K562 (cell line): Measurements from ENCODE around the gene FBXO46. TPM values are rescaled to one million over a fixed set of nuclear protein-coding genes. Genes with fewer than 3 reads are reported as not detected.

ENCODE experiments used
- BHLHE40 ChIP-seq: IDR thresholded peaks from 2 replicates; pipeline ENCODE4 v1.6.1; 2011; ENCODE audit warnings: low read length, improper control_type of control experiment
- EGR1 ChIP-seq: fragments of 450-650 bp; conservative IDR thresholded peaks from 2 replicates; pipeline ENCODE4 v1.6.1; 2017; ENCODE audit warnings: mild to moderate bottlenecking
- HES1 ChIP-seq: fragments of 450-650 bp; IDR thresholded peaks from 2 replicates; pipeline ENCODE4 v1.6.1; 2016; ENCODE audit warnings: low read depth, mild to moderate bottlenecking, moderate library complexity
- HNRNPK ChIP-seq: fragments of 200-400 bp; formaldehyde crosslinking; IDR thresholded peaks from one replicate; pipeline ENCODE4 v1.6.1; 2018; ENCODE audit warnings: mild to moderate bottlenecking, low read depth, low read length; ENCODE audit not compliant: poor library complexity, severe bottlenecking
- HNRNPLL ChIP-seq: fragments of 200-400 bp; formaldehyde crosslinking; IDR thresholded peaks from 2 replicates; pipeline ENCODE4 v1.6.1; 2017; ENCODE audit warnings: low read length, low read depth, mild to moderate bottlenecking; ENCODE audit not compliant: poor library complexity, severe bottlenecking
- KDM1A ChIP-seq, 2 experiments: fragments of 450-650 bp; IDR thresholded peaks; 2 replicates each; pipeline ENCODE4 v1.6.1; 2016; ENCODE audit warnings: mild to moderate bottlenecking in 2 of 2
- MTA2 ChIP-seq: fragments of 450-650 bp; IDR thresholded peaks from 2 replicates; pipeline ENCODE4 v1.6.1; 2016; ENCODE audit warnings: low read depth
- POLR2AphosphoS2 ChIP-seq: IDR thresholded peaks from 2 replicates; pipeline ENCODE4 v1.6.1; 2012; ENCODE audit warnings: low read length, improper control_type of control experiment
- PREB ChIP-seq: sonication (generic); formaldehyde crosslinking; IDR thresholded peaks from 2 replicates; pipeline ENCODE4 v1.8.1; 2023; ENCODE audit warnings: mild to moderate bottlenecking, missing genetic modification reagents
- TFAM ChIP-seq: fragments of 250-450 bp; sonication (Bioruptor Pico); conservative IDR thresholded peaks from 2 replicates; pipeline ENCODE4 v1.5.0; 2021; ENCODE audit warnings: mild to moderate bottlenecking, moderate library complexity
- WHSC1 ChIP-seq: IDR thresholded peaks from one replicate; pipeline ENCODE4 v1.6.1; 2012; ENCODE audit warnings: low read length, control low read depth, inconsistent platforms
- ZBED1 ChIP-seq: IDR thresholded peaks from 2 replicates; pipeline ENCODE4 v1.6.1; 2014
- ZNF174 ChIP-seq: fragments of 250-450 bp; sonication (Bioruptor Pico); IDR thresholded peaks from 2 replicates; pipeline ENCODE4 v1.4.0; 2020; ENCODE audit warnings: mild to moderate bottlenecking
- polyA plus RNA-seq, 8 experiments: library from polyadenylated mRNA; depleted of rRNA in 4 of 8; stranded (reverse) in 5 of 8; unstranded in 3 of 8; fragments of >200 nt; fragmentation: Nextera tagmentation in 2 of 8; fragmentation: Illumina TruSeq in 1 of 8; extraction: Ambion mirVana in 2 of 8; extraction: Trizol in 1 of 8; gene quantifications; 2 replicates each; pipeline versions ENCODE4 v1.2.1 to v1.2.3, GENCODE V29; 2011 to 2014; ENCODE audit warnings: inconsistent platforms in 1 of 8, missing spikeins in 1 of 8
- total RNA-seq, 7 experiments: library from RNA; depleted of rRNA in 6 of 7; stranded (reverse); fragments of >200 nt in 6 of 7; fragmentation: Illumina TruSeq in 2 of 7; extraction: Trizol in 2 of 7; gene quantifications; 2 replicates each; pipeline versions ENCODE4 v1.2.1 to v1.2.3, GENCODE V29; 2011 to 2021; ENCODE audit warnings: low replicate concordance in 1 of 7

FBXO46 gene
- total and polyA plus RNA-seq, 9 of the 15 experiments (the other 6 are each of a cell fraction or from before 2014, with no cell fraction given), result 1.5 to 36.1 (median 7.3) TPM

DNA sequence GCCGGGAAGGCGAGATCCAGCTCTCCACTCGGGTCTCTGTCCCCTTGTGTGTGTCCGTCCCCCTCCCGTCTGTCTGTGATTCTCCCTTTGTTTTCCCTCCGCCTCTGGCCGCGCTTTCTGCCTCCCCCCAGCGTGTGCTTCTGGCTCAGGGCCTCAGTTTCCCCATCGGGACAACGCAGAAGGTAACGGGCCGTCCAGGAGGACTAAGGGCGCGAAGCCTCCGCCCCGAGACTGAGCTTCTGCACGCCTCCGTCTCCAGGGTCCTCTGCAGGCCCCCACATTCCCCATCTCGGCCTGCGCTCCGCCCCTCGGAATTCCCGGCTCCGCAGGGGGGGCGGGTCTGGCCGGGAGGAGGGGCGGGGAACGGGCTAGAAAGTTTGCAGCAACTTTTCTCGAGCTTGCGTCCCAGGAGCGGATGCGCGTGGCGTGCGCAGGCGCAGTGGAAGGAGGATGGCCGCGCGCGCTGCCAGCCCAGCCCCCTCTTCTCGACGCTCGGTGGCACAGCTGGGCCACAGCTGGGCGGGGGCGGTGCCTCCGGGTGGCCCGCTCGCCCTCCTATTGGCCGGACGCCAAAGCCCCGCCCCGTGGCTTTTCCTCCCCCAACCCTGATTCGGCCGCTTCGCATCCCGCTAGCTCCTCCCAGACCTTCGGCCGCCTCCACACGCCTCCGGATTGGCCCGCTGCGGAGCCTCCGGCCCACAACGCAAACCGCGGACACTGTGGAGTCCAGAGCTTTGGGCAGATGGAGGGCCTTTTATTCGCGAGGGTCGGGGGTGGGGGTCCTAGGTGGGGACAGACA lies 38.5 kb upstream of the FBXO46 start, which contains the start of gene SIX5 (continued):
- TF ChIP-seq HES1 (peak; percentile 23; the same call in 1 of the 2 replicates), HNRNPK (peak; percentile 100), PREB (CRISPR knock-in tag) (no peak), EGR1 (peak; percentile 90), POLR2AphosphoS2 (peak; percentile 92; the same call in 1 of the 2 replicates), BHLHE40 (0 out of 2 replicates have a peak, but pooled peaks have one; percentile 4), HNRNPLL (peak; percentile 99), ZBED1 (peak; percentile 87; the same call in 1 of the 2 replicates), MTA2 (peak; percentile 20; the same call in 1 of the 2 replicates), WHSC1 (no peak), KDM1A (IDR thresholded peaks at IDR 0.05) (no peak), ZNF174 (0 out of 2 replicates have a peak, but pooled peaks have one; percentile 29), TFAM (CRISPR knock-in tag) (no peak)
